Measurements from ENCODE around the gene RBM20. TPM values are rescaled to one million over a fixed set of nuclear protein-coding genes. Genes with fewer than 3 reads are reported as not detected.
A peak's percentile ranks its signal among the peaks of the same experiment; 100 is the strongest.

The RBM20 gene
- total and polyA plus RNA-seq, 2 of the 4 experiments (the other 2 are of a cell fraction) = under 0.01 to 0.15 TPM

- H4K20me1 ChIP-seq (ENCODE audit: insufficient read depth, low read length) = no peaks in the 10 kb centered on the region
- H2BK15ac ChIP-seq (ENCODE audit: low read depth, low read length) = no peak overlapping the region
- in situ Hi-C loops (cut with MboI; ENCODE audit: low sequenced_read_pairs) (no loop called here), dilution Hi-C loops (cut with HindIII; ENCODE audit: low sequenced_read_pairs, unreplicated experiment) (no loop called here), intact Hi-C loops (cut with micrococcal nuclease) (no loop called here)
- no peak overlapping the region for H3K56ac ChIP-seq (ENCODE audit: extremely low read depth, insufficient read depth, low read length)
- H4K91ac ChIP-seq (ENCODE audit: insufficient read depth, low read depth, low read length) = no peak overlapping the region; the same call in 1 of the 2 replicates
- 60% methylated on average over 1 of the region's 4 CpGs; no CpG with 5 or more reads in 1 of the 2 experiments for WGBS, 2 experiments (ENCODE audit: extremely low coverage in 2 of 2, insufficient read length in 1 of 2)
- no peak overlapping the region for H3K9ac ChIP-seq (ENCODE audit: low read depth, low read length)
- H3K9me3 ChIP-seq (ENCODE audit: control insufficient read depth, insufficient read depth, low read length) = no peaks in the 10 kb centered on the region
- DNase-seq (no peak), ATAC-seq (ENCODE audit: low read depth) (no peak)
- BruUV-seq (replicated peaks) = no TSS peak
- no peak overlapping the region for H2AK5ac ChIP-seq (ENCODE audit: low read depth, low read length)
- H4K8ac ChIP-seq (ENCODE audit: low read depth in 2 of 2, low read length in 2 of 2) = peak overlapping the region in 1 of 2 experiments; percentile 79; a peak in 1 of 4 replicates
- no peak overlapping the region for H2AK9ac ChIP-seq (replicated peaks; ENCODE audit: low read depth, low read length, poor library complexity)
- H3K23ac ChIP-seq (ENCODE audit: low read depth, low read length) = 0 out of 2 replicates have a peak overlapping the region, but pooled peaks have one; percentile 2
- H3K9me1 ChIP-seq (ENCODE audit: insufficient read depth, low read length) = peaks cover 11% of the 10 kb centered on the region; the same call in 1 of the 2 replicates
- ChIA-PET POLR2A (ENCODE audit: unreplicated experiment) (no interaction called here), CTCF (no interaction called here)
- TF ChIP-seq NFE2L2 (IDR thresholded peaks at IDR 0.05; ENCODE audit: low read depth, low read length) = no peak
- no peak for TF ChIP-seq MXI1 (IDR thresholded peaks at IDR 0.05; ENCODE audit: borderline replicate concordance, low read depth, low read length)
- no peak for TF ChIP-seq RCOR1 (IDR thresholded peaks at IDR 0.05; ENCODE audit: insufficient replicate concordance, low read length)
- no peak for TF ChIP-seq USF2 (IDR thresholded peaks at IDR 0.05; ENCODE audit: low read depth, low read length)
- no peak for TF ChIP-seq RAD21 (IDR thresholded peaks at IDR 0.05; ENCODE audit: low read length)
- no peak for TF ChIP-seq CTCF (conservative IDR thresholded peaks at IDR 0.05; ENCODE audit: low read depth, low read length)
- TF ChIP-seq BHLHE40 (IDR thresholded peaks at IDR 0.05; ENCODE audit: low read depth, low read length) = no peak
- no peak for TF ChIP-seq POLR2A (IDR thresholded peaks at IDR 0.05; ENCODE audit: low read depth, low read length)
- no peak for TF ChIP-seq RFX5 (IDR thresholded peaks at IDR 0.05; ENCODE audit: low read depth, low read length)
- TF ChIP-seq MAFK (IDR thresholded peaks at IDR 0.05; ENCODE audit: low read depth, low read length) = no peak
- no peak for TF ChIP-seq FOS (IDR thresholded peaks at IDR 0.05; ENCODE audit: low read depth, low read length)
- TF ChIP-seq ELK1 (IDR thresholded peaks at IDR 0.05; ENCODE audit: borderline replicate concordance, low read depth, low read length) = no peak
- TF ChIP-seq MAZ (IDR thresholded peaks at IDR 0.05; ENCODE audit: borderline replicate concordance, low read depth, low read length) = no peak
- H3K79me1 ChIP-seq (ENCODE audit: low read depth in 1 of 2, low read length in 2 of 2) = peaks cover 0 to 4% of the 10 kb centered on the region in 2 experiments; a peak in 1 of 4 replicates
- H3K4me2 ChIP-seq (ENCODE audit: low read depth, low read length) = no peak overlapping the region
- no peak overlapping the region for H3K27ac ChIP-seq (ENCODE audit: insufficient read depth, low read length)
- H3K14ac ChIP-seq (replicated peaks; ENCODE audit: low read depth, low read length) = no peak overlapping the region
- H3K27me3 ChIP-seq (ENCODE audit: control insufficient read depth, insufficient read depth, low read length) = no peaks in the 10 kb centered on the region
- H3K18ac ChIP-seq (ENCODE audit: low read depth, low read length) = 0 out of 2 replicates have a peak overlapping the region, but pooled peaks have one; percentile 12
- no peak overlapping the region for H3K4me3 ChIP-seq (ENCODE audit: insufficient read depth, low read depth, low read length)
- H3K36me3 ChIP-seq (ENCODE audit: control insufficient read depth, insufficient read depth, low read length) = no peaks in the 10 kb centered on the region
- H4K5ac ChIP-seq (ENCODE audit: low read depth, low read length) = 0 out of 2 replicates have a peak overlapping the region, but pooled peaks have one; percentile 26
- no peak overlapping the region; the same call in 1 of the 2 replicates for H3K4ac ChIP-seq (ENCODE audit: low read depth, low read length)
- H2BK20ac ChIP-seq (ENCODE audit: low read depth, low read length) = 0 out of 2 replicates have a peak overlapping the region, but pooled peaks have one; percentile 47
- no peak overlapping the region for H2BK5ac ChIP-seq (ENCODE audit: low read depth, low read length, poor library complexity, severe bottlenecking)
- peak overlapping the region; percentile 82 for H2AFZ ChIP-seq (replicated peaks; ENCODE audit: low read length, poor library complexity)
- H3K4me1 ChIP-seq (ENCODE audit: control insufficient read depth, insufficient read depth, low read length) = peaks cover 9% of the 10 kb centered on the region
- no peak overlapping the region for H2BK120ac ChIP-seq (ENCODE audit: low read depth, low read length)
Observed at GRCh38 chr10:110865809-110866482, 221.8 kb downstream of the RBM20 start.
